HepG2 (cell line): ENCODE measurements around the gene AKAP12. TPM values are rescaled to one million over a fixed set of nuclear protein-coding genes. Genes with fewer than 3 reads are reported as not detected.

Experiments
- ASH2L ChIP-seq: fragments of 300-600, 200-600 bp; sonication (generic); IDR thresholded peaks from 2 replicates; pipeline ENCODE4 v1.7.0; 2017; ENCODE audit warnings: low read depth, mild to moderate bottlenecking, moderate library complexity, mixed read lengths, low read length; ENCODE audit not compliant: insufficient read length
- CBFB ChIP-seq: sonication (generic); formaldehyde crosslinking; IDR thresholded peaks from 2 replicates; pipeline ENCODE4 v1.4.0; 2020; ENCODE audit warnings: missing genetic modification reagents
- DMTF1 ChIP-seq: sonication (generic); formaldehyde crosslinking; IDR thresholded peaks from 2 replicates; pipeline ENCODE4 v1.4.0; 2020; ENCODE audit warnings: mild to moderate bottlenecking, missing genetic modification reagents
- EZH2 ChIP-seq: conservative IDR thresholded peaks from 2 replicates; pipeline ENCODE4 v1.6.1; 2012; ENCODE audit warnings: mild to moderate bottlenecking, low read depth, low read length, moderate library complexity
- FOXC1 ChIP-seq: sonication (generic); formaldehyde crosslinking; IDR thresholded peaks from 2 replicates; pipeline ENCODE4 v1.8.0; 2022; ENCODE audit warnings: mild to moderate bottlenecking, missing genetic modification reagents, borderline replicate concordance
- KLF15 ChIP-seq: sonication (generic); formaldehyde crosslinking; IDR thresholded peaks from 2 replicates; pipeline ENCODE4 v1.8.1; 2023; ENCODE audit warnings: borderline replicate concordance, mild to moderate bottlenecking, inconsistent platforms, missing genetic modification reagents, mixed read lengths
- KMT2A ChIP-seq: sonication (generic); formaldehyde crosslinking; IDR thresholded peaks from 2 replicates; pipeline ENCODE4 v1.4.0; 2020; ENCODE audit warnings: missing genetic modification reagents
- MLXIP ChIP-seq: sonication (generic); formaldehyde crosslinking; IDR thresholded peaks from 2 replicates; pipeline ENCODE4 v1.9.0; 2021; ENCODE audit warnings: missing genetic modification reagents, borderline replicate concordance
- POLR2A ChIP-seq, 2 experiments: IDR thresholded peaks; 2 replicates each; pipeline ENCODE4 v1.6.1; 2011; ENCODE audit warnings: low read depth in 2 of 2, low read length in 2 of 2, mild to moderate bottlenecking in 1 of 2, moderate library complexity in 1 of 2; ENCODE audit not compliant: insufficient read depth in 1 of 2
- PRDM15 ChIP-seq: sonication (generic); formaldehyde crosslinking; IDR thresholded peaks from 2 replicates; pipeline ENCODE4 v1.4.0; 2020; ENCODE audit warnings: missing genetic modification reagents
- SRSF9 ChIP-seq: fragments of 200-400 bp; formaldehyde crosslinking; IDR thresholded peaks from 2 replicates; pipeline ENCODE4 v1.6.1; 2018; ENCODE audit warnings: borderline replicate concordance, mild to moderate bottlenecking, low read depth, low read length; ENCODE audit not compliant: insufficient read depth, poor library complexity, severe bottlenecking
- ZC3H4 ChIP-seq: sonication (generic); formaldehyde crosslinking; IDR thresholded peaks from 2 replicates; pipeline ENCODE4 v1.4.0; 2020; ENCODE audit warnings: missing genetic modification reagents, borderline replicate concordance
- ZFAT ChIP-seq: sonication (generic); formaldehyde crosslinking; conservative IDR thresholded peaks from 2 replicates; pipeline ENCODE4 v1.8.1; 2023; ENCODE audit warnings: missing genetic modification reagents, inconsistent platforms
- ZFP37 ChIP-seq: sonication (generic); formaldehyde crosslinking; IDR thresholded peaks from 2 replicates; pipeline ENCODE4 v1.4.0; 2020; ENCODE audit warnings: missing genetic modification reagents, borderline replicate concordance
- ZFP41 ChIP-seq: sonication (generic); formaldehyde crosslinking; IDR thresholded peaks from 2 replicates; pipeline ENCODE4 v1.4.0; 2020; ENCODE audit warnings: mild to moderate bottlenecking, missing genetic modification reagents, borderline replicate concordance
- ZMYM3 ChIP-seq: sonication (generic); formaldehyde crosslinking; IDR thresholded peaks from 2 replicates; pipeline ENCODE4 v1.5.1; 2020; ENCODE audit warnings: mild to moderate bottlenecking, missing genetic modification reagents
- ZNF160 ChIP-seq: sonication (generic); formaldehyde crosslinking; IDR thresholded peaks from 2 replicates; pipeline ENCODE4 v1.8.0; 2022; ENCODE audit warnings: mild to moderate bottlenecking, inconsistent platforms, missing genetic modification reagents
- ZNF337 ChIP-seq: sonication (generic); formaldehyde crosslinking; IDR thresholded peaks from 2 replicates; pipeline ENCODE4 v1.5.1; 2020; ENCODE audit warnings: missing genetic modification reagents, low read depth, mild to moderate bottlenecking, borderline replicate concordance
- ZNF414 ChIP-seq: sonication (generic); formaldehyde crosslinking; IDR thresholded peaks from 2 replicates; pipeline ENCODE4 v1.5.0; 2020; ENCODE audit warnings: missing genetic modification reagents
- polyA plus RNA-seq, 8 experiments: library from polyadenylated mRNA; depleted of rRNA in 3 of 8; stranded (reverse) in 7 of 8; unstranded in 1 of 8; fragments of >200 nt; fragmentation: Illumina TruSeq in 4 of 8; extraction: Trizol in 4 of 8; gene quantifications; 2 replicates each; pipeline versions ENCODE4 v1.2.1 to v1.2.3, GENCODE V29; 2011 to 2016; ENCODE audit warnings: low read depth in 4 of 8, missing spikeins in 1 of 8, mixed read lengths in 1 of 8; ENCODE audit not compliant: insufficient read depth in 1 of 8
- total RNA-seq, 5 experiments: library from RNA; depleted of rRNA; stranded (reverse); fragments of >200 nt; fragmentation: Illumina TruSeq; extraction: Trizol; gene quantifications; 2 replicates each; pipeline ENCODE4 v1.2.3, GENCODE V29; 2016; ENCODE audit warnings: low read depth in 1 of 5

The AKAP12 gene
- total and polyA plus RNA-seq, 2 of the 13 experiments (the other 11 are each of a cell fraction or from before 2014, with no cell fraction given): 10.6 to 19.0 TPM

- TF ChIP-seq ZFAT: 0 out of 2 replicates have a peak, but pooled peaks have one; percentile 70
- peak; percentile 90 for TF ChIP-seq ASH2L
- TF ChIP-seq ZFP41: 0 out of 2 replicates have a peak, but pooled peaks have one; percentile 69
- TF ChIP-seq MLXIP (CRISPR knock-in tag): peak; percentile 74; the same call in 1 of the 2 replicates
- TF ChIP-seq KMT2A (CRISPR knock-in tag): peak; percentile 98
- peak; percentile 69 for TF ChIP-seq PRDM15 (CRISPR knock-in tag)
- TF ChIP-seq CBFB (CRISPR knock-in tag): no peak
- peak; percentile 72; the same call in 1 of the 2 replicates for TF ChIP-seq ZNF414 (CRISPR knock-in tag)
- peak; percentile 28; the same call in 1 of the 2 replicates for TF ChIP-seq FOXC1 (CRISPR knock-in tag)
- TF ChIP-seq ZC3H4 (CRISPR knock-in tag): 0 out of 2 replicates have a peak, but pooled peaks have one; percentile 61
- TF ChIP-seq ZFP37 (CRISPR knock-in tag): 0 out of 2 replicates have a peak, but pooled peaks have one; percentile 30
- peak; percentile 90 to 95 for TF ChIP-seq POLR2A (IDR thresholded peaks at IDR 0.05; ENCODE audit: insufficient read depth in 1 of 2, low read depth in 2 of 2, low read length in 2 of 2)
- no peak for TF ChIP-seq DMTF1 (CRISPR knock-in tag)
- TF ChIP-seq SRSF9: no peak
- peak; percentile 53; the same call in 1 of the 2 replicates for TF ChIP-seq ZNF160
- TF ChIP-seq ZNF337: peak; percentile 46; the same call in 1 of the 2 replicates
- no peak for TF ChIP-seq EZH2
- TF ChIP-seq KLF15: no peak; the same call in 1 of the 2 replicates
- TF ChIP-seq ZMYM3 (CRISPR knock-in tag): peak; percentile 52; the same call in 1 of the 2 replicates
Measured at GRCh38 chr6:151389618-151390275, 150.0 kb downstream of the AKAP12 start (continued).
